Activated CD4-positive, alpha-beta T cell treated with anti-CD3 and anti-CD28 coated beads for 4 hours (primary cell): ENCODE data around the gene PTGES3L.
"Not testable (repeated sequence)": the region's sequence is repeated elsewhere in the genome, so short reads cannot be mapped to it uniquely, and the experiment has no call there.

ENCODE experiments used
- DNase-seq, 2 donors: peaks; one replicate each; pipeline ENCODE4 v3.0.0-alpha.2; 2020

Gene PTGES3L

GRCh38 chr17:42980274-42980765 lies 440 bp upstream of the PTGES3L start, which contains the start of gene RUNDC1:
RUNDC1 (plus strand) TSS chr17:42980565; CDS start chr17:42980577, 12 bp downstream.
- DNase-seq = peak; percentile 92

- DNase-seq = not testable (repeated sequence)
These were observed 4.2 kb downstream of the PTGES3L start for GRCh38 chr17:42975701-42976100.

- DNase-seq = no peak
These were observed 4.6 kb downstream of the PTGES3L start for GRCh38 chr17:42975265-42975664.

GRCh38 chr17:42973323-42973722 lies 6.6 kb downstream of the PTGES3L start:
- DNase-seq = not testable (repeated sequence)

GRCh38 chr17:42971589-42971988 lies 8.3 kb downstream of the PTGES3L start:
- no peak for DNase-seq

GRCh38 chr17:42969001-42969581 lies 10.8 kb downstream of the PTGES3L start:
- DNase-seq = no peak

- no peak for DNase-seq
These were observed 12.0 kb downstream of the PTGES3L start for GRCh38 chr17:42967925-42968324.

GRCh38 chr17:42964161-42964932 lies 15.5 kb downstream of the PTGES3L start, which contains the start of gene AARSD1:
AARSD1 (minus strand) TSS chr17:42964454; CDS start chr17:42964440, 14 bp downstream.
- DNase-seq = peak; percentile 84 to 85

GRCh38 chr17:42953669-42954068 lies 26.2 kb downstream of the PTGES3L start:
- no peak for DNase-seq

- DNase-seq = no peak
These were observed 29.7 kb downstream of the PTGES3L start for GRCh38 chr17:42950044-42950783.

- no peak for DNase-seq
These were observed 33.1 kb downstream of the PTGES3L start for GRCh38 chr17:42946812-42947211.

GRCh38 chr17:42944211-42944610 lies 35.7 kb downstream of the PTGES3L start:
- no peak for DNase-seq

- peak in 1 of 2 donors; percentile 5 for DNase-seq
These were observed 41.9 kb downstream of the PTGES3L start for GRCh38 chr17:42937712-42938596.

GRCh38 chr17:42929497-42929844 lies 50.4 kb downstream of the PTGES3L start:
- no peak for DNase-seq

- no peak for DNase-seq
These were observed 51.0 kb downstream of the PTGES3L start for GRCh38 chr17:42928714-42929496.

- DNase-seq = no peak
These were observed 55.0 kb downstream of the PTGES3L start for GRCh38 chr17:42924891-42925290.

GRCh38 chr17:42923472-42923871 lies 56.4 kb downstream of the PTGES3L start:
- not testable (repeated sequence) for DNase-seq

- DNase-seq = no peak
These were observed 57.6 kb downstream of the PTGES3L start for GRCh38 chr17:42922294-42922693.

GRCh38 chr17:42920922-42921321 lies 59.0 kb downstream of the PTGES3L start:
- no peak for DNase-seq

- no peak for DNase-seq
These were observed 59.6 kb downstream of the PTGES3L start for GRCh38 chr17:42920106-42920900.
